K562 (cell line): ENCODE results near the gene SCARB2. TPM values are rescaled to one million over a fixed set of nuclear protein-coding genes. Genes with fewer than 3 reads are reported as not detected.
A peak's percentile ranks its signal among the peaks of the same experiment; 100 is the strongest.

Source experiments
- CBX5 ChIP-seq: IDR thresholded peaks from 2 replicates; pipeline ENCODE4 v1.6.1; 2014; ENCODE audit warnings: low read depth, borderline replicate concordance
- CCNT2 ChIP-seq: IDR thresholded peaks from 2 replicates; pipeline ENCODE4 v1.6.1; 2011; ENCODE audit warnings: borderline replicate concordance, low read depth, mild to moderate bottlenecking, moderate library complexity, mixed read lengths, low read length; ENCODE audit not compliant: insufficient read length; ENCODE audit errors: extremely low read depth
- CHD1 ChIP-seq: fragments of 200-600 bp; sonication (generic); IDR thresholded peaks from one replicate; pipeline ENCODE4 v1.6.1; 2012; ENCODE audit warnings: mild to moderate bottlenecking, moderate library complexity, low read length, inconsistent platforms
- DACH1 ChIP-seq: fragments of 450-650 bp; IDR thresholded peaks from 2 replicates; pipeline ENCODE4 v1.6.1; 2018; ENCODE audit not compliant: partially characterized antibody
- DDX20 ChIP-seq: fragments of 450-650 bp; IDR thresholded peaks from 2 replicates; pipeline ENCODE4 v1.6.1; 2016; ENCODE audit warnings: missing genetic modification characterization, low read depth, mild to moderate bottlenecking, missing compliant biosample characterization, moderate library complexity
- EZH2 ChIP-seq: IDR thresholded peaks from 2 replicates; pipeline ENCODE4 v1.6.1; 2012; ENCODE audit warnings: low read depth, mild to moderate bottlenecking, inconsistent platforms, low read length, borderline replicate concordance
- FOXO4 ChIP-seq: fragments of 450-650 bp; formaldehyde crosslinking; IDR thresholded peaks from 2 replicates; pipeline ENCODE4 v1.4.0; 2020; ENCODE audit warnings: mild to moderate bottlenecking, moderate library complexity
- HNRNPL ChIP-seq: fragments of 200-400 bp; formaldehyde crosslinking; IDR thresholded peaks from 2 replicates; pipeline ENCODE4 v1.6.1; 2017; ENCODE audit warnings: low read depth, mild to moderate bottlenecking, low read length
- MAFK ChIP-seq: IDR thresholded peaks from 2 replicates; pipeline ENCODE4 v1.6.1; 2011; ENCODE audit warnings: low read length, improper control_type of control experiment
- NEUROD1 ChIP-seq: fragments of 150-350 bp; IDR thresholded peaks from 2 replicates; pipeline ENCODE4 v1.6.1; 2014; ENCODE audit warnings: borderline replicate concordance, low read length, low read depth; ENCODE audit not compliant: partially characterized antibody
- PHF20 ChIP-seq: fragments of 450-650 bp; IDR thresholded peaks from 2 replicates; pipeline ENCODE4 v1.6.1; 2018; ENCODE audit not compliant: partially characterized antibody
- POLR2B ChIP-seq: fragments of 450-650 bp; IDR thresholded peaks from 2 replicates; pipeline ENCODE4 v1.6.1; 2018; ENCODE audit warnings: low read depth; ENCODE audit not compliant: partially characterized antibody
- POLR2H ChIP-seq: IDR thresholded peaks from 2 replicates; pipeline ENCODE4 v1.6.1; 2016; ENCODE audit warnings: missing genetic modification characterization, low read depth, mild to moderate bottlenecking, control low read depth, missing compliant biosample characterization, moderate library complexity
- SAFB2 ChIP-seq: fragments of 200-400 bp; formaldehyde crosslinking; IDR thresholded peaks from 2 replicates; pipeline ENCODE4 v1.6.1; 2018; ENCODE audit warnings: borderline replicate concordance, low read length, low read depth, moderate library complexity; ENCODE audit not compliant: severe bottlenecking
- SRF ChIP-seq, 2 experiments: fragments of 250-450, 450-650 bp in 1 of 2; sonication (Bioruptor Pico) in 1 of 2; sonication (generic) in 1 of 2; formaldehyde crosslinking; IDR thresholded peaks; 2 replicates each; pipeline versions ENCODE4 v1.5.0 to v1.5.1; 2020 to 2022; ENCODE audit warnings: mild to moderate bottlenecking in 1 of 2, missing genetic modification reagents in 1 of 2
- THAP7 ChIP-seq: fragments of 250-450 bp; sonication (Bioruptor Pico); IDR thresholded peaks from 2 replicates; pipeline ENCODE4 v1.5.0; 2021
- WHSC1 ChIP-seq: IDR thresholded peaks from one replicate; pipeline ENCODE4 v1.6.1; 2012; ENCODE audit warnings: low read length, control low read depth, inconsistent platforms
- ZBTB8A ChIP-seq: fragments of 450-650 bp; IDR thresholded peaks from 2 replicates; pipeline ENCODE4 v1.6.1; 2018; ENCODE audit warnings: mild to moderate bottlenecking, moderate library complexity; ENCODE audit not compliant: partially characterized antibody
- ZNF3 ChIP-seq: fragments of 250-450 bp; sonication (Bioruptor Pico); IDR thresholded peaks from 2 replicates; pipeline ENCODE4 v1.5.0; 2021; ENCODE audit warnings: mild to moderate bottlenecking, moderate library complexity
- ZNF699 ChIP-seq: fragments of 250-450 bp; sonication (Bioruptor Pico); IDR thresholded peaks from 2 replicates; pipeline ENCODE4 v1.8.0; 2021; ENCODE audit warnings: mild to moderate bottlenecking, moderate library complexity; ENCODE audit not compliant: insufficient replicate concordance
- polyA plus RNA-seq, 8 experiments: library from polyadenylated mRNA; depleted of rRNA in 4 of 8; stranded (reverse) in 5 of 8; unstranded in 3 of 8; fragments of >200 nt; fragmentation: Nextera tagmentation in 2 of 8; fragmentation: Illumina TruSeq in 1 of 8; extraction: Ambion mirVana in 2 of 8; extraction: Trizol in 1 of 8; gene quantifications; 2 replicates each; pipeline versions ENCODE4 v1.2.1 to v1.2.3, GENCODE V29; 2011 to 2014; ENCODE audit warnings: inconsistent platforms in 1 of 8, missing spikeins in 1 of 8
- total RNA-seq, 7 experiments: library from RNA; depleted of rRNA in 6 of 7; stranded (reverse); fragments of >200 nt in 6 of 7; fragmentation: Illumina TruSeq in 2 of 7; extraction: Trizol in 2 of 7; gene quantifications; 2 replicates each; pipeline versions ENCODE4 v1.2.1 to v1.2.3, GENCODE V29; 2011 to 2021; ENCODE audit warnings: low replicate concordance in 1 of 7
- TF ChIP-seq, protein P1 (sequence below): fragments of 450-650 bp; IDR thresholded peaks from 2 replicates; pipeline ENCODE4 v1.6.1; 2016; ENCODE audit warnings: missing biosample characterization, missing genetic modification characterization
- TF ChIP-seq, protein P2 (sequence below): fragments of 250-450 bp; sonication (Bioruptor Pico); IDR thresholded peaks from 2 replicates; pipeline ENCODE4 v1.4.0; 2020; ENCODE audit warnings: mild to moderate bottlenecking, moderate library complexity

The SCARB2 gene
- total and polyA plus RNA-seq, 9 of the 15 experiments (the other 6 are each of a cell fraction or from before 2014, with no cell fraction given), result 6.1 to 25.8 (median 17.8) TPM

DNA sequence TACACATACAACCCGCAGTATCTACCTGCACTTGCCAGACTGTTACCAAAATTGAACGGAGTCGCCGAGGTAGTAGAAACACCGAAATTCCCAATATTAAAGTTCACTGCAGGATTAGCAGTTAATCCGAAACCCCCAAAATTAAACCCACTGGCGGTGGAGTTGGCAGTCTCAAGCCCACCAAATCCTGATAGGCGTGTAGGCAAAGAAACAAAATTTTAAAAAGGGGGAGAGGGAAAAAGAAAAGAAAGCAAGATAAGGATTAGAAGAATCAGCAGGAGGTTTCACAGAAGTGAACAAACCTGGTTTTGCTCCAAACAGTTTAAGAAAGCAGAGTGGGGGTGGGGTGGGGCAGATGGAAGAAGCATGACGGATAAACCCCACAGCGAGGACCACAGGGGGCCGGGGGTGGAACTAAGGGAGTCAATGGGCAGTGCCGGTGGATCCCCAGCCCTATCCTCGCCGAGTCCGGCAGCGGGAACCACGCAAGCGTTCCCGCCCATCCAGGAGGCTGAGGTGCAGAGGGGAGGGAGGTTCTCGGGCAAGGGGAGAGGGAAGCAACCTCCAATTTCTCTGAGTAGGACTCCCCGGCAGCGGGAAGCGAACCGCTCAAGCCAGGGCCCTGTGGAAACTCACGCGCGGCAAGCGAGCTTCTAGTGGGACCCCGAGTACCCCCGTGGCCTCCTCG lies 66.0 kb downstream of the SCARB2 start (continued):
- no peak for TF ChIP-seq POLR2H (tag)
- no peak for TF ChIP-seq SRF (CRISPR knock-in tag; IDR thresholded peaks at IDR 0.05)
- no peak for TF ChIP-seq SAFB2
- 0 out of 2 replicates have a peak, but pooled peaks have one; percentile 34 for TF ChIP-seq HNRNPL
- no peak for TF ChIP-seq THAP7 (CRISPR knock-in tag)
- TF ChIP-seq, protein P1, sequence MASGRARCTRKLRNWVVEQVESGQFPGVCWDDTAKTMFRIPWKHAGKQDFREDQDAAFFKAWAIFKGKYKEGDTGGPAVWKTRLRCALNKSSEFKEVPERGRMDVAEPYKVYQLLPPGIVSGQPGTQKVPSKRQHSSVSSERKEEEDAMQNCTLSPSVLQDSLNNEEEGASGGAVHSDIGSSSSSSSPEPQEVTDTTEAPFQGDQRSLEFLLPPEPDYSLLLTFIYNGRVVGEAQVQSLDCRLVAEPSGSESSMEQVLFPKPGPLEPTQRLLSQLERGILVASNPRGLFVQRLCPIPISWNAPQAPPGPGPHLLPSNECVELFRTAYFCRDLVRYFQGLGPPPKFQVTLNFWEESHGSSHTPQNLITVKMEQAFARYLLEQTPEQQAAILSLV (tag), result no peak
- no peak for TF ChIP-seq EZH2
- peak; percentile 24 for TF ChIP-seq POLR2B
- no peak for TF ChIP-seq PHF20
- TF ChIP-seq ZNF699, result no peak
- no peak for TF ChIP-seq ZNF3
- no peak for TF ChIP-seq CCNT2
- TF ChIP-seq FOXO4 (CRISPR knock-in tag), result no peak
- no peak for TF ChIP-seq ZBTB8A
- TF ChIP-seq, protein P2, sequence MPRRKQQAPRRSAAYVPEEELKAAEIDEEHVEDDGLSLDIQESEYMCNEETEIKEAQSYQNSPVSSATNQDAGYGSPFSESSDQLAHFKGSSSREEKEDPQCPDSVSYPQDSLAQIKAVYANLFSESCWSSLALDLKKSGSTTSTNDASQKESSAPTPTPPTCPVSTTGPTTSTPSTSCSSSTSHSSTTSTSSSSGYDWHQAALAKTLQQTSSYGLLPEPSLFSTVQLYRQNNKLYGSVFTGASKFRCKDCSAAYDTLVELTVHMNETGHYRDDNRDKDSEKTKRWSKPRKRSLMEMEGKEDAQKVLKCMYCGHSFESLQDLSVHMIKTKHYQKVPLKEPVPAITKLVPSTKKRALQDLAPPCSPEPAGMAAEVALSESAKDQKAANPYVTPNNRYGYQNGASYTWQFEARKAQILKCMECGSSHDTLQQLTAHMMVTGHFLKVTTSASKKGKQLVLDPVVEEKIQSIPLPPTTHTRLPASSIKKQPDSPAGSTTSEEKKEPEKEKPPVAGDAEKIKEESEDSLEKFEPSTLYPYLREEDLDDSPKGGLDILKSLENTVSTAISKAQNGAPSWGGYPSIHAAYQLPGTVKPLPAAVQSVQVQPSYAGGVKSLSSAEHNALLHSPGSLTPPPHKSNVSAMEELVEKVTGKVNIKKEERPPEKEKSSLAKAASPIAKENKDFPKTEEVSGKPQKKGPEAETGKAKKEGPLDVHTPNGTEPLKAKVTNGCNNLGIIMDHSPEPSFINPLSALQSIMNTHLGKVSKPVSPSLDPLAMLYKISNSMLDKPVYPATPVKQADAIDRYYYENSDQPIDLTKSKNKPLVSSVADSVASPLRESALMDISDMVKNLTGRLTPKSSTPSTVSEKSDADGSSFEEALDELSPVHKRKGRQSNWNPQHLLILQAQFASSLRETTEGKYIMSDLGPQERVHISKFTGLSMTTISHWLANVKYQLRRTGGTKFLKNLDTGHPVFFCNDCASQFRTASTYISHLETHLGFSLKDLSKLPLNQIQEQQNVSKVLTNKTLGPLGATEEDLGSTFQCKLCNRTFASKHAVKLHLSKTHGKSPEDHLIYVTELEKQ (CRISPR knock-in tag), result no peak
- peak; percentile 32 for TF ChIP-seq DACH1
- no peak for TF ChIP-seq CHD1
- TF ChIP-seq DDX20, result no peak
- no peak for TF ChIP-seq MAFK
- no peak for TF ChIP-seq CBX5
- no peak for TF ChIP-seq WHSC1
- no peak for TF ChIP-seq NEUROD1
